Nephron progenitor cell (in vitro differentiated cells): Measurements from ENCODE around the gene GAS2L2.

ENCODE experiments used
- DNase-seq: peaks from one replicate; pipeline ENCODE4 v3.0.0; 2021
- H3K27ac Mint-ChIP-seq: 2 replicates; pipeline ENCODE4 v1.8.0; 2021; ENCODE audit warnings: mild to moderate bottlenecking, moderate library complexity, mixed read lengths
- H3K27me3 Mint-ChIP-seq: 2 replicates; pipeline ENCODE4 v1.8.0; 2021; ENCODE audit warnings: mild to moderate bottlenecking, low read depth, mixed read lengths; ENCODE audit not compliant: poor library complexity
- H3K36me3 Mint-ChIP-seq: 2 replicates; pipeline ENCODE4 v1.8.0; 2021; ENCODE audit warnings: low read depth, mixed read lengths
- H3K4me1 Mint-ChIP-seq: 2 replicates; pipeline ENCODE4 v1.8.0; 2021; ENCODE audit warnings: mixed read lengths
- H3K4me3 Mint-ChIP-seq: 2 replicates; pipeline ENCODE4 v1.8.0; 2021; ENCODE audit warnings: mild to moderate bottlenecking, moderate library complexity, mixed read lengths
- H3K9me3 Mint-ChIP-seq: 2 replicates; pipeline ENCODE4 v1.8.0; 2021; ENCODE audit warnings: mild to moderate bottlenecking, moderate library complexity, mixed read lengths
- CTCF ChIP-seq: fragments of 200-600 bp; sonication (generic); IDR thresholded peaks from 2 replicates; pipeline ENCODE4 v1.5.0; 2021; ENCODE audit warnings: antibody characterized with exemption

GAS2L2 gene

GRCh38 chr17:35748341-35748841 lies 4.6 kb downstream of the GAS2L2 start:
- Mint-ChIP-seq H3K27me3 (peaks cover 47% of the 10 kb centered on the region), H3K4me3 (no peak overlapping the region), H3K27ac (no peak overlapping the region), H3K9me3 (no peaks in the 10 kb centered on the region), H3K36me3 (no peaks in the 10 kb centered on the region), H3K4me1 (peaks cover 39% of the 10 kb centered on the region)
- TF ChIP-seq CTCF = no peak
- DNase-seq = no peak

- Mint-ChIP-seq H3K36me3 (no peaks in the 10 kb centered on the region), H3K27me3 (peaks cover 52% of the 10 kb centered on the region), H3K4me3 (no peak overlapping the region), H3K27ac (no peak overlapping the region), H3K9me3 (no peaks in the 10 kb centered on the region), H3K4me1 (peaks cover 33% of the 10 kb centered on the region)
- peak; percentile 84 for DNase-seq
- peak; percentile 84 for TF ChIP-seq CTCF
Measured at GRCh38 chr17:35747540-35748017, 5.5 kb downstream of the GAS2L2 start.

GRCh38 chr17:35745749-35746320 lies 7.2 kb downstream of the GAS2L2 start:
- H3K4me3 Mint-ChIP-seq = no peak overlapping the region
- DNase-seq = no peak
- H3K9me3 Mint-ChIP-seq = peaks cover 3% of the 10 kb centered on the region
- peaks cover 24% of the 10 kb centered on the region for H3K4me1 Mint-ChIP-seq
- TF ChIP-seq CTCF = no peak
- no peaks in the 10 kb centered on the region for H3K36me3 Mint-ChIP-seq
- peaks cover 60% of the 10 kb centered on the region for H3K27me3 Mint-ChIP-seq
- no peak overlapping the region for H3K27ac Mint-ChIP-seq

- Mint-ChIP-seq H3K9me3 (peaks cover 3% of the 10 kb centered on the region), H3K36me3 (peaks cover under 1% of the 10 kb centered on the region), H3K27ac (no peak overlapping the region), H3K27me3 (peaks cover 60% of the 10 kb centered on the region), H3K4me1 (peaks cover 18% of the 10 kb centered on the region), H3K4me3 (no peak overlapping the region)
- DNase-seq = no peak
- no peak for TF ChIP-seq CTCF
Measured at GRCh38 chr17:35745246-35745645, 7.8 kb downstream of the GAS2L2 start.

- peaks cover 5% of the 10 kb centered on the region for H3K36me3 Mint-ChIP-seq
- peaks cover 3% of the 10 kb centered on the region for H3K9me3 Mint-ChIP-seq
- TF ChIP-seq CTCF = no peak
- peaks cover 13% of the 10 kb centered on the region for H3K4me1 Mint-ChIP-seq
- H3K27ac Mint-ChIP-seq = no peak overlapping the region
- no peak overlapping the region for H3K4me3 Mint-ChIP-seq
- no peak for DNase-seq
- peaks cover 60% of the 10 kb centered on the region for H3K27me3 Mint-ChIP-seq
Measured at GRCh38 chr17:35744830-35745229, 8.2 kb downstream of the GAS2L2 start.
